Measurements from ENCODE around the gene STARD3. TPM values are rescaled to one million over a fixed set of nuclear protein-coding genes. Genes with fewer than 3 reads are reported as not detected.
A peak's percentile ranks its signal among the peaks of the same experiment; 100 is the strongest.

Gene STARD3
- total and polyA plus RNA-seq, 2 of the 13 experiments (the other 11 are each of a cell fraction or from before 2014, with no cell fraction given): 34.6 to 100 TPM

DNA sequence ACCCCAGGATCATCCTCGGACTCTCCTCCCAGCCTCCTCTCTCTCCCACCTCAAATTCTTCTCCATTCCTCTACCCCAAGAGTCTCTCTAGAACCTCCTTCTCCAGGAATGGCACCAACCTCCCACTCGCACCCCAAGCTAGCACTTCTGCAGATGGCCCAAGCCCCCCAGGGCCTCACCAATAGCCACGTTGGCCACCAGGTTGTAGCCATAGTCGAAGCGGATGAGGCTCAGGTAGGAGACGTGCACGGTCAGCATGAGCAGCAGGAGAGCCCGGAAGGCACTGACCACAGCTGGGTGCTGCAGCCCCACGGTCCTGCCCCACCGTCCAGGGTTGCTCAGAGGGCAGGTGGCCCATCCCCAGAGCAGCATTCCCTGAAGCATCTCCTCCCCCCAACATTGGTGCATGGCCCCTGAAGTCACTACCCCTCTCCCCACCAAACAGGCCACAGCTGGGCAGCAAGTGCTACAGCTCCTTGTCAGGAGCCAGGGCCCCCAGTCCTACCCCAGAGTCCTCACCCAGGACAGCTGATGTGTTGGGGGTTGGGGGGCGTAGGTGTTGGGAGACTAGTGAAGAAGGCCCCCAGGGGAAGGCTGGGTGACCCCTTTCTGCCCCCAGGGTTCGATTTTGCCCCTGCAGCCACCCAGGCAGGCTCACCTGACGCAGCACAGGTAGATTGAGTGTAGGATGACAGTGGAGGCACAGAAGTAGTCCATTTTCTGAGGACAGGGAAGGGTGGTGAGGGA lies 36.6 kb downstream of the STARD3 start:
- no peak overlapping the region for H3K4me2 ChIP-seq (ENCODE audit: low read depth, low read length)
- BruUV-seq (replicated peaks): no TSS peak
- no peaks in the 10 kb centered on the region for H3K79me2 ChIP-seq (ENCODE audit: insufficient read depth, low read length)
- FAIRE-seq: no peak
- CTCF ChIA-PET (ENCODE audit: low intra/inter-chr PET ratio, low total read pairs): interaction anchor here (2.9 to 8.5 kb wide), 2 partner anchors 45 to 52 kb away, joined by 11 to 136 read pairs; no protein-coding TSS in a partner anchor
- intact Hi-C loops (cut with micrococcal nuclease; ENCODE audit: unreplicated experiment): loop anchor here (5.0 kb wide), 1 partner anchor 79 kb away; no protein-coding TSS in a partner anchor
- DNase-seq (ENCODE audit: low spot score): no peak
- H3K27me3 ChIP-seq (ENCODE audit: control insufficient read depth in 1 of 2, insufficient read depth in 2 of 2, low read length in 2 of 2): peaks cover 6 to 28% of the 10 kb centered on the region in 2 experiments; a peak in 4 of 5 replicates
- POLR2A ChIA-PET: interaction anchor here (3.7 to 9.4 kb wide), 3 partner anchors 14 to 28 kb away, joined by 25 to 96 read pairs (median 43); partner anchors contain the start of genes ERBB2 and PGAP3
- 57% methylated on average over 13 of the region's 13 CpGs for WGBS (ENCODE audit: low lambda C conversion rate)
- no peaks in the 10 kb centered on the region for H4K20me1 ChIP-seq (ENCODE audit: insufficient read depth, low read length)
- H3K9ac ChIP-seq (ENCODE audit: insufficient read depth, low read depth, low read length): no peak overlapping the region
- H3K4me3 ChIP-seq (replicated peaks in 1 of 3; ENCODE audit: insufficient read depth in 1 of 3, low read depth in 2 of 3, low read length in 3 of 3): no peak overlapping the region
- H3K9me3 ChIP-seq (ENCODE audit: low read length): no peaks in the 10 kb centered on the region
- no peak for ATAC-seq
- peaks cover 83% of the 10 kb centered on the region for H3K4me1 ChIP-seq (ENCODE audit: insufficient read depth, low read length)
- in situ Hi-C loops (cut with HindIII; ENCODE audit: extremely low pct_ligation_motif_present, low pct_unique_long_range_greater_than_20kb): loop anchor here (5.0 kb wide), 2 partner anchors 51 to 79 kb away; no protein-coding TSS in a partner anchor
- peak overlapping the region; percentile 62 for H3K27ac ChIP-seq (ENCODE audit: extremely low read length, insufficient read depth, low read length)
- H3K36me3 ChIP-seq (replicated peaks in 1 of 2; ENCODE audit: control insufficient read depth in 1 of 2, insufficient read depth in 2 of 2, low read length in 2 of 2): no peaks in the 10 kb centered on the region
- 0 out of 2 replicates have a peak, but pooled peaks have one; percentile 4 for TF ChIP-seq ZNF788 (CRISPR knock-in tag; IDR thresholded peaks at IDR 0.05; ENCODE audit: borderline replicate concordance)
- peak; percentile 30; the same call in 1 of the 2 replicates for TF ChIP-seq ZBTB38 (CRISPR knock-in tag; IDR thresholded peaks at IDR 0.05)
- TF ChIP-seq, protein P1, sequence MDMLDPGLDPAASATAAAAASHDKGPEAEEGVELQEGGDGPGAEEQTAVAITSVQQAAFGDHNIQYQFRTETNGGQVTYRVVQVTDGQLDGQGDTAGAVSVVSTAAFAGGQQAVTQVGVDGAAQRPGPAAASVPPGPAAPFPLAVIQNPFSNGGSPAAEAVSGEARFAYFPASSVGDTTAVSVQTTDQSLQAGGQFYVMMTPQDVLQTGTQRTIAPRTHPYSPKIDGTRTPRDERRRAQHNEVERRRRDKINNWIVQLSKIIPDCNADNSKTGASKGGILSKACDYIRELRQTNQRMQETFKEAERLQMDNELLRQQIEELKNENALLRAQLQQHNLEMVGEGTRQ (IDR thresholded peaks at IDR 0.05; ENCODE audit: low read depth, low read length): no peak
- TF ChIP-seq, protein P1 (CRISPR knock-in tag; IDR thresholded peaks at IDR 0.05; ENCODE audit: borderline replicate concordance): peak; percentile 4; the same call in 1 of the 2 replicates
- TF ChIP-seq ZFP41 (CRISPR knock-in tag; IDR thresholded peaks at IDR 0.05; ENCODE audit: borderline replicate concordance): no peak
- no peak overlapping the region for H2AFZ ChIP-seq (ENCODE audit: low read length)

All from HepG2 (cell line).